MM.1S (cell line): ENCODE results near the gene WDR77.

ENCODE experiments used
- CTCF ChIP-seq: fragments of 300-600 bp; sonication (generic); IDR thresholded peaks from 2 replicates; pipeline ENCODE4 v1.5.1; 2016; ENCODE audit warnings: antibody characterized with exemption, low read length, mixed read lengths
- EZH2 ChIP-seq: fragments of 300-600 bp; sonication (generic); optimal IDR thresholded peaks from 2 replicates; pipeline ENCODE3; 2017; ENCODE audit warnings: low read depth, mild to moderate bottlenecking, antibody characterized with exemption, low read length, mixed read lengths
- EZH2phosphoT487 ChIP-seq: fragments of 300-600 bp; sonication (generic); IDR thresholded peaks from 2 replicates; pipeline ENCODE4 v1.6.1; 2018; ENCODE audit warnings: antibody characterized with exemption, low read length

GRCh38 chr1:111474106-111474505 is 25.1 kb upstream of the WDR77 start:
- TF ChIP-seq CTCF (no peak), EZH2 (no peak), EZH2phosphoT487 (no peak)
